Fibroblast of pulmonary artery (primary cell): Measurements from ENCODE around the gene CACNG7.

ENCODE experiments used
- DNase-seq: peaks from one replicate; pipeline ENCODE4 v3.0.0-alpha.2; 2010; ENCODE audit warnings: low read depth
- H3K4me3 ChIP-seq: replicated peaks from 2 replicates; pipeline ENCODE4 v1.5.1; 2011; ENCODE audit warnings: low read depth, mild to moderate bottlenecking, control low read depth, low read length, moderate library complexity
- CTCF ChIP-seq: IDR thresholded peaks from 2 replicates; pipeline ENCODE4 v1.5.1; 2011; ENCODE audit warnings: mild to moderate bottlenecking, control low read depth, low read length, inconsistent platforms; ENCODE audit errors: missing control alignments

The CACNG7 gene

GRCh38 chr19:53977429-53977990, 68.4 kb downstream of the CACNG7 start:
- DNase-seq: peak; percentile 91
- no peak for TF ChIP-seq CTCF
- peak overlapping the region; percentile 46 for H3K4me3 ChIP-seq

GRCh38 chr19:53977991-53978731, 69.1 kb downstream of the CACNG7 start:
- TF ChIP-seq CTCF: no peak
- H3K4me3 ChIP-seq: peak overlapping the region; percentile 65
- DNase-seq: peak; percentile 98

GRCh38 chr19:53978975-53979801, 70.1 kb downstream of the CACNG7 start:
- peak overlapping the region; percentile 65 for H3K4me3 ChIP-seq
- no peak for TF ChIP-seq CTCF
- DNase-seq: no peak

GRCh38 chr19:53980539-53981375, 71.7 kb downstream of the CACNG7 start:
- TF ChIP-seq CTCF: no peak
- DNase-seq: peak; percentile 93
- peak overlapping the region; percentile 65 for H3K4me3 ChIP-seq

- DNase-seq: no peak
- no peak for TF ChIP-seq CTCF
- H3K4me3 ChIP-seq: peak overlapping the region; percentile 65
Observed at GRCh38 chr19:53981376-53981951, 72.4 kb downstream of the CACNG7 start.

- TF ChIP-seq CTCF: no peak
- peak overlapping the region; percentile 34 for H3K4me3 ChIP-seq
- no peak for DNase-seq
Observed at GRCh38 chr19:53982001-53982451, 72.9 kb downstream of the CACNG7 start.
